GM21526 (cell line): ENCODE results near the gene B3GNT5.

ENCODE experiments used
- ATAC-seq: cut with Tn5 transposase; IDR thresholded peaks from one replicate; pipeline ENCODE4 v1.9.1; 2021; ENCODE audit warnings: moderate library complexity; ENCODE audit not compliant: unreplicated experiment, low FRiP score

B3GNT5 gene

DNA sequence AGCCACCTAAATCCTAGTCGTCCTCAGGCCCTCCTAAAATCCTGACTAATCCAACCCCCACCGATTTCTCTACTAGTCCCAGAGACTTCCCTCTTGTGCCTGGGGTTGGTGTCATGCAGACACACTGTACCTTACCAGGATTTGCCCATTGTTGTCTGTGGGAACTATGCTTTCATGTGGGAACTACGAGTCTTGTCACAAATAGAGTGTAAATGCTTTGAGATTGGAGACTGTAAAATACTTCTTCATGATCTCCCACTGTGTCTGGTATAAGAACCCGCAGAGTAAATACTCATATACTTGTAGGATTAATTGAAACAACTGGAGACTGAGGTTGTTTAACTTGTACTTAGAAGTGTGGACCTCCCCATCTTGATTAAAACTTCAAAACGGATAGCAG, 11.2 kb downstream of the B3GNT5 start:
- ATAC-seq: no peak

DNA sequence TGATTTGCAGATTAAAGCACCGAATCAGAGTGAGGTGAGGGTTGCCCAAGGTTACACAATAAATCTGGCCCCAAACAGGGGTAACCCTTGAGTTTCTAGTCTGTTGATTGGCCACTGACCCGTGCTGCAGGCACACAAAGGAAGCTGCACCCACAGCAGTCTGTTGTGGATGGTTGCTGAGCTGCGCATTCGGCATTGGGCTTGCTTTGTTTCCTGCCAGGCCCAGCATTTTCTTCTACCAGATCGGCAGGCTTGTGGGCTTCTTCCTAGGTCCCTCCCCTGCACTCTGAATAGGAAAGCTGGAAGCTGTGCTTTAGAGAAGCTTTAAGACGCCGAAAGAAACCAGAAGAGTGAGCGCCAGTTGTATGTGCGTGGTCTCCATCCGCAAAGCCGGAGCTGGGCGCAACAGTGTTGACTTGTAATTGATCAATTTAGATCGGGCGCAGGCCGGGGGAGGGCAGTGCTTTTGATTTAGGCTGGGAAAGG, 12.1 kb downstream of the B3GNT5 start:
- ATAC-seq: no peak

DNA sequence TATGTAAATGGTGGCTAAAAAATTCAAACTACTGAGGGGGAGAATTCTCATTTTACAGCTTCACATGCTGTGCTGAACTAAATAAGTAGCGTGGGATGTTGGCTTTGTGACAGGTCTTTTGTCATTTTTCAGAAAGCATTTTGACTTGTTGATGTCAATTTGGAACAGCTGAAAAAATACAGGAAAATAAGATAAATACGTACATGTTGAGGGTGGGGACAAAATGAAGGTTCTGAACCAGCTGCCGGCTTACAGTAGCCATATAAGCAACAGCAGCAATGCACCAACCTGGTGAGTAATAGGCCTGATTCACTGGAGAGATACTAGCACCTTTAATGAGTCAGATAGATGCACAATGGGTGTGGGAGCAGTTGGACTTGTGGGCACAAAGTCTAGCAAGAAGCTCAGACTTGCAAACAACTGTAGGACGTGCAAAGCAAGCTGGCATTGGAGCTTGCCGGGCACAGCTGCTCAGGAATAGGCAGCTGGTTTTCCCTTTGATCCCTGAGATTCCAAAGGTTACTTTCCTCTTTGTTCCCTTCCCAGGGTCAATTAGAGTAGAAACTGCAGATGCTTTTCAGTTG, 12.9 kb downstream of the B3GNT5 start:
- no peak for ATAC-seq

DNA sequence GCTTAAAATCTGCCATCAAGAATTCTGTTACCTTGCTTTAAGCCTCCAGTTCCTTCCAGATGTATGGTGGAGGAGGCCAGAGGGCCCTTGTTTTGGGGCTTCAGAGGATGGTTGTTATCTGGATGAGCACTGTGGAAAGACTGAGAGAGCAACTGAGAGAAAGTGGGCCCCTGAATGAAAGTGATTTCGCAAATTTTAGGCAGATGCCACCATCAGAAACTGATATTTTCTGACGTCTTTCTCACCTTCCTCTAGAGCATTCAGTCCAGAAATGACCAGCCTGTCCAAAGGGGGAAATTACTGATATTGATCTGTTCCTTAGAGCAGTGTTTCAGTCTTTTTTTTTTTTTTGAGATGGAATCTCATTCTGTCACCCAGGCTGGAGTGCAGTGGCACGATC, 13.4 kb downstream of the B3GNT5 start:
- ATAC-seq: no peak

DNA sequence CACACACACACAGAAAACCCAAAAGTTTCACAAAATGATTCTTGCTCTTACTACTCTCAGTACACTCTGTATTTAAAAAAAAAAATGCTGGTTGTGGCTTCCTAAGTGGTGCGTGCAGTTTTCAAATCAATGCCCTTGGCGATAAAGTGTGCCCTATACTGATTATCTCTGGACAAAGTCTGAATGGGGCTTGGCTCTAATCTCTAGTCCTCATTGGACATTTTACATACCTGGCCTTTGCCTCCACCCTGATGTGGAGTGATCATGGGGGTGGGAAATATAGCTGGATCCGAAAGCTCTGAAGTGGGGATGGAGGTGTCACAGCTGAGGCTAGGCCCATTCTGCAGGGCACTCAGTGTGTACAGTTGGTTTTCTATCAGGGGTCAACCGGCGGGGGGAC, 14.1 kb downstream of the B3GNT5 start:
- no peak for ATAC-seq

DNA sequence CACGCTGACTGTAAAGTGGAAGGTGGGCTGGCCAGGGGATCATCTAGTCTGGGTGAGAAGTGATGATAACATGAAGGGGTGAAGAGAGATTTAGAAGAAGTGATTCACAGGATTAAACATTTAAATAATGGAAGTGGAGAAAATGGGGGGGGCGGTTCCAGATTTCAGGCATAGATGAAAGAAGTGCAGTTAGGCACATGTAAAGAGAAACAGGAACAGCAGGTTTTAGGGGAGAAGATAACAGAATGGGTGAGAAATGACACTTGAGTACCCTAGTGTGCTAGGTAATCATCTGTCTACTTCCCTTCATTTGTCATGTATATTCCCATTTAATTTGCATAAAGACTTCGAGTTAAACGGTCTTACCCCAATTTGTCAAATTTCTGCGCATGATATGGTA, 15.3 kb downstream of the B3GNT5 start:
- ATAC-seq: no peak

DNA sequence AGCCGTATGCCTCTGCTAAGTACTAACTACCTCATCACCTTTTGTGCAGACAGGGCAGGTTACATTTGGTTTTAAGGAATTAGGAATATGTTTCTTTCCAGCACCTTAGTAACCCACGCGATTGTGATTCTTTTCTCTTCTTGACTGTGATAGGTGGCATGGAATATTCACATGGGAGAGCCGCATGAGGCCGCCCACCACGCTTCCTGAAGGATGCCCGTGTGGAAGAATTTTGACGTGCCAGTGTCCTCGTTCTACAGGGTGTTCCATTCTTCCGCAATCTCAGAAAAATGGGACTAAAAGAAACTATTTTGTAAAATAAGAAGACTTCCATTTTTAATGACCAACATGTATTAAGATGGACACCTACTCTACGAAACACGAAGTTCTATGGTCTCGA, 16.3 kb downstream of the B3GNT5 start:
- no peak for ATAC-seq

DNA sequence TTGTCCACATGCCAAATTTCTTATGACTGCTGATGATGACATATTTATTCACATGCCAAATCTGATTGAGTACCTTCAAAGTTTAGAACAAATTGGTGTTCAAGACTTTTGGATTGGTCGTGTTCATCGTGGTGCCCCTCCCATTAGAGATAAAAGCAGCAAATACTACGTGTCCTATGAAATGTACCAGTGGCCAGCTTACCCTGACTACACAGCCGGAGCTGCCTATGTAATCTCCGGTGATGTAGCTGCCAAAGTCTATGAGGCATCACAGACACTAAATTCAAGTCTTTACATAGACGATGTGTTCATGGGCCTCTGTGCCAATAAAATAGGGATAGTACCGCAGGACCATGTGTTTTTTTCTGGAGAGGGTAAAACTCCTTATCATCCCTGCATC, 17.3 kb downstream of the B3GNT5 start:
- no peak for ATAC-seq

DNA sequence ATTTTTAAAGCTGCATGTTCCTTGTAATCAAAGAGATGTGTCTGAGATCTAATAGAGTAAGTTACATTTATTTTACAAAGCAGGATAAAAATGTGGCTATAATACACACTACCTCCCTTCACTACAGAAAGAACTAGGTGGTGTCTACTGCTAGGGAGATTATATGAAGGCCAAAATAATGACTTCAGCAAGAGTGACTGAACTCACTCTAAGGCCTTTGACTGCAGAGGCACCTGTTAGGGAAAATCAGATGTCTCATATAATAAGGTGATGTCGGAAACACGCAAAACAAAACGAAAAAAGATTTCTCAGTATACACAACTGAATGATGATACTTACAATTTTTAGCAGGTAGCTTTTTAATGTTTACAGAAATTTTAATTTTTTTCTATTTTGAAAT, 19.1 kb downstream of the B3GNT5 start:
- ATAC-seq: no peak

DNA sequence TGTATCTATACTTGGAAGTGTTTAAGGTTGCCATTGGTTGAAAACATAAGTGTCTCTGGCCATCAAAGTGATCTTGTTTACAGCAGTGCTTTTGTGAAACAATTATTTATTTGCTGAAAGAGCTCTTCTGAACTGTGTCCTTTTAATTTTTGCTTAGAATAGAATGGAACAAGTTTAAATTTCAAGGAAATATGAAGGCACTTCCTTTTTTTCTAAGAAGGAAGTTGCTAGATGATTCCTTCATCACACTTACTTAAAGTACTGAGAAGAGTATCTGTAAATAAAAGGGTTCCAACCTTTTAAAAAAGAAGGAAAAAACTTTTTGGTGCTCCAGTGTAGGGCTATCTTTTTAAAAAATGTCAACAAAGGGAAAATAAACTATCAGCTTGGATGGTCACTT, 19.7 kb downstream of the B3GNT5 start:
- ATAC-seq: no peak

DNA sequence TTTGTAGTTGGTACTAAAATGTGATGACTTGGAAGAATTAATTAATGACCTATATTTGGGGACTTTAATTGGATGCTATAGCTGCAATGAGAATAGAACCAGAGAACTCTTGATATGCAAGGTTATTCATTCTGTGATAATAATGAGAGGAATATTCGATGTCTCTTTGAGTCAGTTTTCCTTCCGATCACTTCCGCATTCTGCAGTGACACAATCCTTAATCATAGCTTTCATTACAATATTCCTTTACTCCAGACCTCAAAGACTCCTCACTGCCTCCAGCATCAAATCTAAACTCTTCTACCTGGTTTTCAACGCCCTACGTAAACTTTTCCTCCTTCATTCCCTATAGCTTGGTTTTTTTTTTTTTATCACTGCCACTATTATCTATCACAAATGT, 21.6 kb downstream of the B3GNT5 start:
- no peak for ATAC-seq

DNA sequence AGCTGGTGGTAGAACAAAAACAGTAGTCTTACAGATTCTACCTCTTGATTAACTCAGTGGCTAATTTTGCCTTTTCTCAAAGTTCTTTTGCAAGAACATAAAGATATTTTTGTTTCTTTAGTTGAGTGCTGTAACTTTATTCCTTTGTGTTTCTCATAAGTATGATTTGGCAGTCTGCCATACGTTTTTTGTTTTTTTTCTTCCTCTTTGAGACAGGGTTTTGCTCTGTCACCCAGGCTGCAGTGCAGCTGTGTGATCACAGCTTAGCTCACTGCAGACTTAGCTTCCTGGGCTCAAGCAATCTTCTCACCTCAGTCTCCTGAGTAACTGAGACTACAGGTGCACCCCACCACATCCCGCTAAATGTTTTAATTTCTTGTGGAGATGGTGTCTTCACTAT, 22.4 kb downstream of the B3GNT5 start:
- no peak for ATAC-seq

DNA sequence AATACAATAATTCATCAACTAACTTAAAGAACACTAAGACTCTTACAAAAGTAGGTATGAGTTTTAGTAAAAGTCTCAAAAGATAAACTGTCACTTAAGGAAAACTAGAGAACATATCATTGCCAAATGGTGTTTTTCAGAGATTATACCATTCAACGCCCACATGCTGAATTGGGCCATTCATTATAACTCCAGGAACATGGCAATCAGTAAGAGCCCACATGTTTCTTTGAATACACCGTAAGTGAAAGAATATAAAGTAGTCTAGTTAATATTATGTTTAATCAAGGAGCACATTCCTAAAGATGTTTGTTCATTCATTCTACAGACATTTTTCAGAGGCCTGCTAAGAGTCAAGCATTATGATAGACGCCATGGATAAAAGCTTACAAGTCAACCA, 22.9 kb downstream of the B3GNT5 start:
- no peak for ATAC-seq

DNA sequence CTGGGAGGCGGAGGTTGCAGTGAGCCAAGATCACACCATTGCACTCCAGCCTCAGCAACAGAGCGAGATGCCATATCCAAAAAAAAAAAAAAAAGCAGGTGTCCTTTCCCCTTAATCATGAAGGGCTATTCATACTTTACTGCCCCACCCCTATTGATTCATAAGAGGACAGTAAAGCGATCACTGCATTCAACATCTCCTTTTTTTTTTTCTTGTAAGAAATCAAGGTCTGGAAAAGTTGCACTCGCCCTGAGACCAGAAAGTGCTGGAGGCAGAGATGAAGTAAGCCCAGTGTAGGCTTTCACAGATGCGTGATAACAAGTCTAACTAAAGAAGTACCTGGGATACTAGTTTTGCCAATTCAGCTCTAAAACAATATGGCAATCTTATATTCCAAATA, 24.2 kb downstream of the B3GNT5 start:
- ATAC-seq: no peak

DNA sequence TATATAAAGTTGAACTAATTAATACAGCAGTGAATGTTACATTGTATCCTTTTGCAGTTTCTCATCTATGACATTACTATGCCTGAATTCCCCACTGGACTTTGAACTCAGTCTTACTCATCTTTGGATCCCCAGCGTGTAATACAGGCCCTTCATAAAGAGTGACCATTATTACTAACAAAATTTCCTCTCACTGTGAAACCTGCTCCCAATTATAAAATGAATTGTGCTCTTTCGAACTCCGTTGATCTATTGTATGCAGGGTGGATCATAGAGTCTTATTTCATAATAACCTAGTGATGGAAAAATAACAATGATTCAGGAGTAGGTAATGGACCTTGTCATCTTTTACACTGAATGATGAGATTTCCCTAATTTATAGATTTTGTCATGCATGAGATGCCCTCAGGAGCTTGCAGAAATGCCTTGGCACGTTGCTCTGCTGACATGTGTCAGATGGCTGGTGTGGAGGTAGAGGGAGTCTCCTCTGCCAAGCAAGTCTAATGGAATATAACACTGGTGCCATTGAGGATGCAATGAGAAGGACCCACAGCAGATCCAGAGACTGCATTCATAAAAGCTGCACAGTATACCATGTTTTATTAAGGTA, 25.5 kb downstream of the B3GNT5 start:
- no peak for ATAC-seq

DNA sequence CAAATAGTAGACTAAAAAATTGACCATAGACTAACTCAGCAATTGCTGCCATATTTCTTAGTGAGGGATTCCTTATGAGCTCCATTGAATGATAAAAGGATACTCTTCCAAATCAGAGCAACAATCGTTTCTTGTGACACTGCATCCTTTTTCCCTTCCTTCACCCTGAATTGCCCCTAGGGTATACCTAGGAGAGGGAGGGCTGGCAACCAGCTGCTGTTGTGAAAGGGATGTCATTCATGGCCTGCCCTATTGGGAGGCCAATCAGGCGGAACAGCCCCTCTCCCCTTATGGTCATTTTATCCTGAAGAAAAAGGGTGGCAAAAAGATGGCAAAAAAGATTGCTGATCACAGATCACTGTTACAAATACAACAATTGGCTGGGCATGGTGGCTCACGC, 26.3 kb downstream of the B3GNT5 start:
- ATAC-seq: no peak

DNA sequence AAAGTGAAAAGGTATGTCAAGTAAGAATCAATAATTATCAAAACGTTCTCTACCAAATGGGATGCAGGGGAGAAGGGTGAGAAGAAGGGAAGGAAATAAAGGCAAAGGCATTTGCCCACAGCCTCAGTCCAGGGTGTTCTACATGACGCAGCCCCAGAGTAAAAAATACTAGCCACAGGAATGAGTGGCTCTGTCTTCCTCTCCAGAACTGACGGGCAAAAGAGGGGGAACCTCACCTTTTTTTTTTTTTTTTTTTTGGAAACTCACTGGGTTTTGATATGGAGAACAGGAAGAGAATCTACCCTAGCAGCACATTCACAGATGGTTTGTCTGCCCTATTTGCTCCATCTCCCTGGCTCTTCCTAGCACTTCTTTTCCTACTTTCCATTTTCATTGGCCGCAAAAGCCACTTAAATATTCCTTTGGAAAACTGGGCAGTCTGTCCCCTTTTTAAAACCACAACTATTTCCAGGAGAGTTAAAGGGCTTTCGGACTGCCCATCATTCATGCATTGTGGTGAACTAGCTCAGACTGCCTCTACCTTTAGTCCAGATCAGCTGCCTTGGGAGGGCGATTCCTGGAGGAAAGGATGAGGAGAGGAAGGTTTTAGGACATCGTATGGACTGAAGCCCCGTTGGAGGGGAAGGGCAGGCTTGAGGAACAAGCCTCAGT, 28.2 kb downstream of the B3GNT5 start:
- ATAC-seq: no peak

DNA sequence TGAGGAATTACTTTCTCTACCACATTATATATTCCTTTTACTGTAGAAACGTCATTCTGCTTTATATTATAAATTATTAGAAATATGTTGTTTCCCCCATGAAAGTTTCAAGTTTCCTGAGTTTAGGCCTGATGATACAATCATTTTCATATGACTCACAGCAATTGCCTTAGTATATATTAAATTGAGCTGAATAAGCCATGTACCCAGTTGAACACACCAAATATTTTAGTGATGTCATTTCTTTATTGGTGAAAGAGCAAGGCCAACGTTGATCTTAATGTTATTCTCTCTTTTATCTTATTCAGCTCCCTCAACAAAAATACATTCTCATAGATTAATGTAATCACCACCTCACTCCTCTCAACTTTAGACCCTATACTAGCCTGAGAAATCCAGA, 30.8 kb downstream of the B3GNT5 start:
- ATAC-seq: no peak

DNA sequence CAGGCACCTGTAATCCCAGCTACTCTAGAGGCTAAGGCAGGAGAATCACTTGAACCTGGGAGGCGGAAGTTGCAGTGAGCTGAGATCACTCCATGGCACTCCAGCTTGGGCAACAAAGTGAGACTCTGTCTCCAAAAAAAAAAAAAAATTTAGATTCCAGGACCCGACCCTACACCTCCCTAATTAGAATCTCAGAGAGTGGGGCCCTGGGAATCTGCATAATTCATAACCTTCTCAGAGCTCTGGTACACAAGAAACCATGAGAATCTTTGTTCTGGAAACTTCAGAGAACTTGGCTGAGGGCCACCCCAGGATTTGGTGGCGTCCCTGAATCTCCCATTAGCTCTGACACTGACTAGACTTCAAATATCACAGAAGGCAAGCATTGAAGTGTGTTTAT, 31.5 kb downstream of the B3GNT5 start:
- no peak for ATAC-seq

DNA sequence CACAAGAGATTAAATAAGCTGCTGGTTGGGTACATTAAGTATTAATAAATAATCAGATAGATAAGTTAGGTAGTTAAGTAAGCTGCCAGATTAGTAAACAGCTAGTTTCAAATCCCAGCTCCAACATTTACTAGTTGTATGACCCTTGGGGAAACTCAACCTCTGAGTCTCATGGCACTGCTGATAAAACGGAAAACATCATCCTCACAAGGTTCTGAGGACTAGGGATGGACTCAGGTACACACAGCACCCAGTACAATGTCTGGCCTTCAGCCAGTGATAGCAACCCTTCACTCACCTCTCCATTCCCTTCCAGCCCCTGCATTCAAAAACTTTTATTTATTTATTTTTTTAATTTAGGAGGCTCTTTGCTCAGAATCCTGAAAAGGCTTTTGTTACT, 32.3 kb downstream of the B3GNT5 start:
- no peak for ATAC-seq

DNA sequence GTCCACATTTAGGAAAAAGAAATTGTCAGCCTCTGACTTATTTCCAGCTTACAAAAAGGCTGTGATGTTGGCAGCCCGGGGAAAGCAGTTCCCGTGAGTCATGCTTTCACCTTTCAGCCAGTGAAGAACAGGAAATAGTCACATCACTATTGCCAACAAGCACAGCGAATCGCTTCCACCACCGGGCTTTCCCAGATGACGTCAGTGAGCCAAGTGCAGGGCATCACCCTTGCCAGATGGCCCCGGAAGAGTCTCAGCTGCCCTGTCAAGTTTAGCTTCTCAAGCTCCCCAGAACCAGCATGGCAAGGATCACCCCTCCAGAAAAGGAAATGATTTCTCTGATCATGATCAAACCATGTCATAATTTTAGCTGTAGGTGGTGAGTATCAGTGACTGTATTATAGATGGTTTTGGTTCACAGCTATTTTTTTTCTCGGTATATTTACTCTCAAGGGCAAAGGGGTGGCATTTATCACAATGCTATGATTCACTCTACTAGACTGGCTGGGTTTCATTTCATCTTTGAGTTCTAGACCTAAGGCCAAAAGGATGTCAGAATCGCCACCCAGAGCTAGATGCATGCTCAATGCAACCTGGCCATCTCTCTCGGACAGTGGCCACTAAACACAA, 32.9 kb downstream of the B3GNT5 start:
- ATAC-seq: peak; percentile 94
